Thymus (tissue), 11 donors: ENCODE data around the gene TTC22. TPM values are rescaled to one million over a fixed set of nuclear protein-coding genes. Genes with fewer than 3 reads are reported as not detected.

ENCODE experiments used
- DNase-seq, 9 donors: peaks; one replicate each; pipeline ENCODE4 v3.0.0-alpha.2; 2013; ENCODE audit warnings: low spot score in 9 of 9, low read depth in 6 of 9, missing footprints in 1 of 9
- H3K27ac ChIP-seq, 2 donors: one replicate each; pipeline ENCODE4 v1.5.1; 2013; ENCODE audit warnings: control low read depth in 1 of 2, low read depth in 1 of 2, low read length in 1 of 2, mild to moderate bottlenecking in 1 of 2, moderate library complexity in 1 of 2
- H3K27me3 ChIP-seq, 2 donors: one replicate each; pipeline ENCODE4 v1.5.1; 2013; ENCODE audit warnings: low read length in 1 of 2; ENCODE audit not compliant: control insufficient read depth in 2 of 2, insufficient read depth in 1 of 2
- H3K36me3 ChIP-seq, 2 donors: one replicate each; pipeline ENCODE4 v1.5.1; 2013; ENCODE audit warnings: low read length in 1 of 2, mild to moderate bottlenecking in 1 of 2, moderate library complexity in 1 of 2; ENCODE audit not compliant: control insufficient read depth in 2 of 2, insufficient read depth in 2 of 2
- H3K4me1 ChIP-seq, 2 donors: one replicate each; pipeline ENCODE4 v1.5.1; 2013; ENCODE audit warnings: low read length in 2 of 2; ENCODE audit not compliant: control insufficient read depth in 2 of 2, insufficient read depth in 2 of 2
- H3K4me3 ChIP-seq, 2 donors: one replicate each; pipeline ENCODE4 v1.5.1; 2013; ENCODE audit warnings: low read length in 2 of 2, control low read depth in 1 of 2, mild to moderate bottlenecking in 1 of 2
- H3K9me3 ChIP-seq, 2 donors: one replicate each; pipeline ENCODE4 v1.5.1; 2013; ENCODE audit warnings: low read length in 1 of 2, mild to moderate bottlenecking in 1 of 2; ENCODE audit not compliant: control insufficient read depth in 2 of 2, insufficient read depth in 1 of 2
- WGBS: extraction: QIAGEN DNeasy Blood & Tissue Kit; methylation state at CpG from one replicate; pipeline ENCODE4 v1.1.7; 2013; 5-methylcytosine and 5-hydroxymethylcytosine counted together
- polyA plus RNA-seq: library from polyadenylated mRNA; stranded (reverse); fragments of 200-250 nt; gene quantifications from one replicate; pipeline ENCODE4 v1.2.3, GENCODE V29; 2013
- total RNA-seq: library from RNA; stranded (reverse); fragments of 120-200 nt; gene quantifications from one replicate; pipeline ENCODE4 v1.2.4, GENCODE V29; 2013
- donor health status: healthy.

Gene TTC22
- total and polyA plus RNA-seq, 2 donors: 3.0 to 4.4 TPM

GRCh38 chr1:54835970-54836369 lies 34.8 kb upstream of the TTC22 start:
- DNase-seq: no peak
- H3K4me1 ChIP-seq: no peaks in the 10 kb centered on the region

GRCh38 chr1:54835131-54835898 lies 34.2 kb upstream of the TTC22 start:
- no peaks in the 10 kb centered on the region for H3K9me3 ChIP-seq
- peaks cover 0 to 2% of the 10 kb centered on the region in 2 donors for H3K27me3 ChIP-seq
- DNase-seq: no peak
- no peak overlapping the region for H3K4me3 ChIP-seq
- no peaks in the 10 kb centered on the region for H3K4me1 ChIP-seq
- whole genome bisulfite sequencing: 91% methylated on average over 6 of the region's 6 CpGs
- H3K27ac ChIP-seq: no peak overlapping the region
- H3K36me3 ChIP-seq: no peaks in the 10 kb centered on the region

More at GRCh38 chr1:54835970-54836369, 34.8 kb upstream of the TTC22 start:
- no peaks in the 10 kb centered on the region for H3K36me3 ChIP-seq
- no peaks in the 10 kb centered on the region for H3K9me3 ChIP-seq
- 76% methylated on average over 5 of the region's 5 CpGs for whole genome bisulfite sequencing
- H3K27ac ChIP-seq: no peak overlapping the region
- no peak overlapping the region for H3K4me3 ChIP-seq
- peaks cover 0 to 2% of the 10 kb centered on the region in 2 donors for H3K27me3 ChIP-seq

DNA sequence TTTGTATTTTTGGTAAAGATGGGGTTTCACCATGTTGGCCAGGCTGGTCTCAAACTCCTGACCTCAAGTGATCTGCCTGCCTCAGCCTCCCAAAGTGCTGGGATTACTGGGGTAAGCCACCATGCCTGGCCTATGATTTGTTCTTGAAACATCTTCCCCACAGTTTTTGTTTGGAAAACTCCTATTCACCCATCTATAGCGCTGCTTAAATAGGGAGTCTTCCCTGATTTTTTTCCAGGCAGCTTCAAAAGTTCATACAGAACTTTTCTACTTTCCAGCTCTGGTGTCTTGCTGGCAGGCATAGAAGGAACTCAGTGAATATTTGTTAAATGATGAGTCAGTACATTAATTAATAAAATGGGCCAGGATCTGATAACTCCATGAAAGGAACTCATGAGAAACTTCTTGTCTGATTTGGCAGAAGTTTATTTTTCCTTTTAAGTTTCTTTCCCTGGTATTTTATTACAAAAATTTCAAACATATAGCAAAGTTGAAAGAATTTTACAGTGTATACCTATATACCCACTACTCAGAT lies 33.0 kb upstream of the TTC22 start:
- Histone ChIP-seq H3K4me1 (no peaks in the 10 kb centered on the region), H3K4me3 (no peak overlapping the region), H3K9me3 (no peaks in the 10 kb centered on the region), H3K27me3 (peaks cover 0 to 2% of the 10 kb centered on the region in 2 donors), H3K27ac (no peak overlapping the region), H3K36me3 (no peaks in the 10 kb centered on the region)
- DNase-seq: no peak
- WGBS: 98% methylated on average over 1 of the region's 1 CpG

DNA sequence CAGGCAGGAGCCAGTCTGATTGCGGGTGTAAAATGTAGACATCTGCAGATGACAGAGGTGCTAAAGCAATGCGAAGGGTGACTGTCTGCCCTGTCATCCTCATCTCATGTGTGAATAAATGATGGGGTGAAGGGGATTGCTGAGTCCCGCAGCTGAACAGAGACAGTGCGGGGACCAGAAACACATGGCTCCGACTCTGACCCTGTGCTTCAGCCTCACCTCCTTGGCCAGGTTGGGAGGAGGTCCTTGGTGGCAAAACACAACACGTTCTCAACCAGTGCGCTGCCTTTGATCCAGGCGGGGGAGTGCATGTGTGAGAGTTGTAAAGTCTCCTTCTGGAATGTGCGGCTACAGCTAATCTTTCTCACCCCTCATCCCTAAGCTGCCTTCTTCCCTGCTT lies 32.0 kb upstream of the TTC22 start:
- Histone ChIP-seq H3K27ac (no peak overlapping the region), H3K4me1 (no peaks in the 10 kb centered on the region), H3K36me3 (no peaks in the 10 kb centered on the region), H3K27me3 (peaks cover 0 to 2% of the 10 kb centered on the region in 2 donors), H3K9me3 (peaks cover 1 to 4% of the 10 kb centered on the region in 2 donors), H3K4me3 (no peak overlapping the region)
- DNase-seq: no peak
- whole genome bisulfite sequencing: 96% methylated on average over 9 of the region's 9 CpGs

GRCh38 chr1:54826226-54826816 lies 25.2 kb upstream of the TTC22 start:
- over 99% methylated on average over 4 of the region's 4 CpGs for WGBS
- no peak for DNase-seq
- H3K9me3 ChIP-seq: peaks cover 3 to 25% of the 10 kb centered on the region in 2 donors

GRCh38 chr1:54825696-54826095 lies 24.6 kb upstream of the TTC22 start:
- Histone ChIP-seq H3K4me3 (no peak overlapping the region), H3K27me3 (no peaks in the 10 kb centered on the region), H3K27ac (no peak overlapping the region), H3K4me1 (no peaks in the 10 kb centered on the region), H3K36me3 (no peaks in the 10 kb centered on the region), H3K9me3 (peaks cover 3 to 25% of the 10 kb centered on the region in 2 donors)
- 98% methylated on average over 5 of the region's 5 CpGs for WGBS
- no peak for DNase-seq

More at GRCh38 chr1:54826226-54826816, 25.2 kb upstream of the TTC22 start:
- Histone ChIP-seq H3K36me3 (no peaks in the 10 kb centered on the region), H3K4me1 (no peaks in the 10 kb centered on the region), H3K4me3 (no peak overlapping the region), H3K27ac (no peak overlapping the region), H3K27me3 (no peaks in the 10 kb centered on the region)

DNA sequence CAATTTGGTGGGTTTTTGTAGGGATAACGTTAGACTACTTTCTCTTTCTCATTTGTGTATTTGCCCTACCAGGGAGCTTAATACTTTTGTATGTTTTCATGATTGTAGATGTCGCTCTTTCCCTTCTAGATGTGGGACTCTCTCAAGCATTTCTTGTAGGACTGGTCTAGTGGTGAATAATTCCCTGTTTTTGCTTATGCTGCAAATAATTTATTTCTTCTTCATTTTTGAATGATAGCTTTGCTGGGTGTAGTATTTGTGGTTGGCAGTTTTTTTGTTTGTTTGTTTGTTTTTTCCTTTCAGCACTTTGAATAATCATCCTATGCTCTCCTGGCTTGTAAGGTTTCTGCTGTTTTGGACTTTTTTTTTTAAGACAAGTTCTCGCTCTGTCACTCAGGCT lies 22.5 kb upstream of the TTC22 start:
- DNase-seq: no peak
- Histone ChIP-seq H3K9me3 (peaks cover 3 to 25% of the 10 kb centered on the region in 2 donors), H3K4me1 (no peaks in the 10 kb centered on the region), H3K4me3 (no peak overlapping the region), H3K27me3 (no peaks in the 10 kb centered on the region), H3K27ac (no peak overlapping the region), H3K36me3 (no peaks in the 10 kb centered on the region)
- WGBS: 94% methylated on average over 3 of the region's 3 CpGs

GRCh38 chr1:54819733-54820132 lies 18.6 kb upstream of the TTC22 start:
- Histone ChIP-seq H3K9me3 (peaks cover 0 to 4% of the 10 kb centered on the region in 2 donors), H3K36me3 (no peaks in the 10 kb centered on the region), H3K27me3 (no peaks in the 10 kb centered on the region), H3K27ac (no peak overlapping the region), H3K4me3 (no peak overlapping the region), H3K4me1 (no peaks in the 10 kb centered on the region)
- DNase-seq: no peak

DNA sequence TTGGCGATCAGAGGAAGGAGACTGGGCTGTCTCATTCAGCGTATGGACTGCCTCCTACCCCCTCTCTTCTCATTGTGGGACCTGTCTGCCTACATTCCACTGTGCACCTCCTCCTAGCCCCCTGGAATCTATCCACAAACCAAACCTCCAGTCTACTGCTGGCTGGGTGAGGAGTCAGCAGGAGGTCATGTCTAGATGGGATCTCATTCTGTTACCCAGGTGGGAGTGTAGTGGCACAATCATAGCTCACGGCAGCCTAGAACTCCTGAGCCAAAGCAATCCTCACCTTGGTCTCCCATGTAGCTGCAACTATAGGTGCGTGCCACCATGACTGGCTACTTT lies 18.0 kb upstream of the TTC22 start:
- Histone ChIP-seq H3K4me3 (no peak overlapping the region), H3K36me3 (no peaks in the 10 kb centered on the region), H3K27ac (no peak overlapping the region), H3K27me3 (no peaks in the 10 kb centered on the region), H3K4me1 (no peaks in the 10 kb centered on the region), H3K9me3 (peaks cover 0 to 4% of the 10 kb centered on the region in 2 donors)
- no peak for DNase-seq
- 97% methylated on average over 4 of the region's 4 CpGs for WGBS
